Gastroesophageal sphincter (tissue), 4 donors: Measurements from ENCODE around the gene NEUROD4. TPM values are rescaled to one million over a fixed set of nuclear protein-coding genes. Genes with fewer than 3 reads are reported as not detected.

ENCODE experiments used
- ATAC-seq: fragments of 150-250 bp; one replicate; pipeline ENCODE4 v1.9.1; 2016; ENCODE audit warnings: mild to moderate bottlenecking, moderate library complexity
- H3K27ac ChIP-seq, 4 donors: fragments of 200-600 bp; sonication (generic) in 3 of 4; 1 replicate in 3 of 4; 2 replicates in 1 of 4; pipeline ENCODE4 v1.5.1; 2016 to 2019
- H3K27me3 ChIP-seq: fragments of 200-600 bp; sonication (generic); one replicate; pipeline ENCODE4 v1.5.1; 2019
- H3K36me3 ChIP-seq, 2 donors: fragments of 200-600 bp; sonication (generic); one replicate each; pipeline ENCODE4 v1.5.1; 2019; ENCODE audit warnings: control low read depth in 1 of 2
- H3K4me1 ChIP-seq, 3 donors: fragments of 200-600 bp; sonication (generic); 1 replicate in 2 of 3; 2 replicates in 1 of 3; pipeline ENCODE4 v1.5.1; 2016 to 2019; ENCODE audit warnings: control low read depth in 2 of 3
- H3K4me3 ChIP-seq, 2 donors: fragments of 200-600 bp; sonication (generic); one replicate each; pipeline ENCODE4 v1.5.1; 2019; ENCODE audit warnings: mild to moderate bottlenecking in 1 of 2, moderate library complexity in 1 of 2
- H3K9me3 ChIP-seq, 3 donors: fragments of 200-600 bp; sonication (generic); one replicate each; pipeline ENCODE4 v1.5.1; 2017 to 2019; ENCODE audit warnings: control low read depth in 2 of 3
- EP300 ChIP-seq: sonication (generic); formaldehyde crosslinking; IDR thresholded peaks from one replicate; pipeline ENCODE4 v1.6.1; 2017; ENCODE audit warnings: antibody characterized with exemption, mild to moderate bottlenecking
- POLR2A ChIP-seq, 2 donors: fragments of 450-650 bp; IDR thresholded peaks; one replicate each; pipeline ENCODE4 v1.6.1; 2017; ENCODE audit warnings: antibody characterized with exemption in 2 of 2, mild to moderate bottlenecking in 2 of 2, moderate library complexity in 1 of 2
- POLR2AphosphoS5 ChIP-seq: sonication (generic); formaldehyde crosslinking; IDR thresholded peaks from one replicate; pipeline ENCODE4 v1.6.1; 2017; ENCODE audit warnings: antibody characterized with exemption
- WGBS, 2 donors: methylation state at CpG; one replicate each; pipeline ENCODE4 v1.1.5; 2018; ENCODE audit warnings: low coverage in 1 of 2; 5-methylcytosine and 5-hydroxymethylcytosine counted together
- total RNA-seq, 4 donors: library from RNA; depleted of rRNA; stranded (reverse); fragments of >200 nt; gene quantifications; one replicate each; pipeline ENCODE4 v1.1.0, GENCODE V29; 2016
- TF ChIP-seq, protein P1 (sequence below), 4 experiments: fragments of 200-600 bp in 2 of 4; fragments of 450-650 bp in 2 of 4; sonication (generic) in 1 of 4; IDR thresholded peaks; one replicate each; pipeline ENCODE4 v1.5.1; 2017 to 2019; ENCODE audit warnings: antibody characterized with exemption in 4 of 4, mild to moderate bottlenecking in 2 of 4, moderate library complexity in 2 of 4

The NEUROD4 gene
- total RNA-seq, 4 donors from 2014 or later: not detected

DNA sequence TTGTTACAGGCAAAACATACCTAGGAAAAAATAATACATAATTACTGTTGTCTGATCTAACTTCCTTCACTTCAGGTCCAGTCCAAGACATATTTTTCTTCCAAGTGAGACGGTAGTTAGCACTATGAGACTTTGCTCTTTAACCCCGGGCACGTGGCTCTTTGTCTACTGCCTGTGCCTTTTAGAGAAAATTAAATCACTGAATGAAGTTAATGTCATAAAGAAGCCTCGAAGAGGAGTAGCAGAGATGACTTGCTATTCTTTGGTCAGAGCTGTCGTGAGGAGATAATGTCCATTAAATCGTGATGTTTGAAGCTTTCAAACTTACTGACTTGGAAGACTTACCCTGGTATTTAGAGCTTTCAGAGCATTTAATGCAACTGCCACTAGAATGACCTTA, 43.9 kb upstream of the NEUROD4 start:
- Histone ChIP-seq H3K27ac (no peak overlapping the region), H3K36me3 (no peaks in the 10 kb centered on the region), H3K9me3 (no peaks in the 10 kb centered on the region), H3K27me3 (peaks cover 3% of the 10 kb centered on the region), H3K4me3 (no peak overlapping the region), H3K4me1 (no peaks in the 10 kb centered on the region)
- ATAC-seq: no peak
- 48 to 55% methylated on average over 6 of the region's 6 CpGs for WGBS, 2 donors
- no peak for TF ChIP-seq POLR2AphosphoS5
- no peak for TF ChIP-seq POLR2A (IDR thresholded peaks at IDR 0.05)
- TF ChIP-seq, protein P1, sequence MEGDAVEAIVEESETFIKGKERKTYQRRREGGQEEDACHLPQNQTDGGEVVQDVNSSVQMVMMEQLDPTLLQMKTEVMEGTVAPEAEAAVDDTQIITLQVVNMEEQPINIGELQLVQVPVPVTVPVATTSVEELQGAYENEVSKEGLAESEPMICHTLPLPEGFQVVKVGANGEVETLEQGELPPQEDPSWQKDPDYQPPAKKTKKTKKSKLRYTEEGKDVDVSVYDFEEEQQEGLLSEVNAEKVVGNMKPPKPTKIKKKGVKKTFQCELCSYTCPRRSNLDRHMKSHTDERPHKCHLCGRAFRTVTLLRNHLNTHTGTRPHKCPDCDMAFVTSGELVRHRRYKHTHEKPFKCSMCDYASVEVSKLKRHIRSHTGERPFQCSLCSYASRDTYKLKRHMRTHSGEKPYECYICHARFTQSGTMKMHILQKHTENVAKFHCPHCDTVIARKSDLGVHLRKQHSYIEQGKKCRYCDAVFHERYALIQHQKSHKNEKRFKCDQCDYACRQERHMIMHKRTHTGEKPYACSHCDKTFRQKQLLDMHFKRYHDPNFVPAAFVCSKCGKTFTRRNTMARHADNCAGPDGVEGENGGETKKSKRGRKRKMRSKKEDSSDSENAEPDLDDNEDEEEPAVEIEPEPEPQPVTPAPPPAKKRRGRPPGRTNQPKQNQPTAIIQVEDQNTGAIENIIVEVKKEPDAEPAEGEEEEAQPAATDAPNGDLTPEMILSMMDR (IDR thresholded peaks at IDR 0.05): no peak
- TF ChIP-seq EP300: no peak

DNA sequence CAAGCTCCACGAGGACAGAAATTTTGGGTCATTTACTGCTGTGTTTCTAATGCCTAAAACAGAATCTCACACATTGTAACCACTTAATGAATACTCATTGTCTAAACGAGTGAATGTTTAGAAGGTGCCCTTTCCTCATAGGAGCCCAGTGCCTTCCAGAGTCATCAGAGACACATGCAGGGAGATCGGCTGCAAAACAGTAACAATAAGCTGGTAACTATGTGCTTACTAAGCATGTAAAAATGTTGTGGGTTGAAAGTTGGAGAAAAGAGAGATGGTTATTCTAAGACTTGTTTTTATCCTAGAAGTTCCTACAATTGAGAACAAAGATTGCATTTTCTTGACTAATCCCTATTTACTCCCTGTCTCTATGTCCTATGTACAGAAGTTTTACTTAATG, 42.6 kb upstream of the NEUROD4 start:
- no peak overlapping the region for H3K27ac ChIP-seq

DNA sequence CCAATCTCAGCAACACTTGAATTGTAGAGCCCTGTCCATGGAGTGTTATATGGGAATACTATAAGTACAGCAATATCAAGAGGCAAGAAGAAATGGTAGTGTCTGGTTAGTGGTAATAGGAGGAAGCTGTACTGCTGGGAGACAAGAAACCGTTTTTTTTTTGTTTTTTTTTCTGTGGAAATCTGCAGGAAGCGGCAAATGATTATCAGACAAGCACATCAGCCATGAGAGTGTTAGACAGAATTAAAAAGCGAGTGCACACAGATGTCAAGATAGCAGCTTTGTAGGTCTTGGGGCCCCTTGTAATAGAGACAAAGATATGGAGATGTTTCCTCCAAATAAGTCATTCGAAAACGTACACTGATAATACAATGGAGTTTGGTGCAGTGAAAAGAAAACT, 41.9 kb upstream of the NEUROD4 start:
- WGBS, 2 donors: 69 to 75% methylated on average over 4 to 5 of the region's 5 CpGs

More for the DNA sequence above, 42.6 kb upstream of the NEUROD4 start:
- Histone ChIP-seq H3K36me3 (no peaks in the 10 kb centered on the region), H3K4me1 (no peaks in the 10 kb centered on the region), H3K27me3 (peaks cover 3% of the 10 kb centered on the region), H3K9me3 (no peaks in the 10 kb centered on the region), H3K4me3 (no peak overlapping the region)
- ATAC-seq: no peak
- WGBS, 2 donors: 23 to 26% methylated on average over 3 of the region's 3 CpGs
- TF ChIP-seq POLR2AphosphoS5 (no peak), EP300 (no peak)
- TF ChIP-seq, protein P1 (IDR thresholded peaks at IDR 0.05): no peak

DNA sequence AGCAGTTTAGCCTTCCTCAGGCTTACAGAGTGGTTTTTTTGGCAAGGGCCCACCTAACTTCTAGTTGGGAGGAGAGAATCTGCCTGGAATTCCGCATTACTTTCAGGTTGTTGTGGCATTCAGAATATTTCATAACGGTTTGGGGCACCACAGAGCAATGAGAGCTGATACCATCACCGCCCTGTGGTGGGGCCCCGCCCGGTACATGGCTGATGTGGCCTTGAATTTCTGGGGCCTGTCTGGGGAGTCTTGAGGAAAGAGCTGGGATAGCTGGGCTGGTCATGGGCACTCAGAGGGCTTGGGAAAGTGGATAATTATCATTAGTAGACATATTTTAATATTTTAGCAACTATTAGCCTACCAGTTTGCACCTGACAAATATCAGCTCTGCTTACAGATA, 39.4 kb upstream of the NEUROD4 start:
- Histone ChIP-seq H3K4me3 (no peak overlapping the region), H3K36me3 (no peaks in the 10 kb centered on the region), H3K27me3 (peaks cover 3% of the 10 kb centered on the region), H3K27ac (no peak overlapping the region), H3K9me3 (no peaks in the 10 kb centered on the region), H3K4me1 (no peaks in the 10 kb centered on the region)
- ATAC-seq: no peak
- WGBS, 2 donors: 60 to 80% methylated on average over 1 of the region's 5 CpGs
- no peak for TF ChIP-seq EP300
- TF ChIP-seq POLR2AphosphoS5: no peak
- TF ChIP-seq, protein P1 (IDR thresholded peaks at IDR 0.05): no peak
- TF ChIP-seq POLR2A (IDR thresholded peaks at IDR 0.05): no peak

More for the DNA sequence above, 41.9 kb upstream of the NEUROD4 start:
- TF ChIP-seq POLR2AphosphoS5 (no peak), POLR2A (IDR thresholded peaks at IDR 0.05) (no peak), EP300 (no peak)
- TF ChIP-seq, protein P1 (IDR thresholded peaks at IDR 0.05): no peak
- Histone ChIP-seq H3K9me3 (no peaks in the 10 kb centered on the region), H3K4me3 (no peak overlapping the region), H3K27me3 (peaks cover 3% of the 10 kb centered on the region), H3K4me1 (no peaks in the 10 kb centered on the region), H3K36me3 (no peaks in the 10 kb centered on the region), H3K27ac (no peak overlapping the region)
- no peak for ATAC-seq

DNA sequence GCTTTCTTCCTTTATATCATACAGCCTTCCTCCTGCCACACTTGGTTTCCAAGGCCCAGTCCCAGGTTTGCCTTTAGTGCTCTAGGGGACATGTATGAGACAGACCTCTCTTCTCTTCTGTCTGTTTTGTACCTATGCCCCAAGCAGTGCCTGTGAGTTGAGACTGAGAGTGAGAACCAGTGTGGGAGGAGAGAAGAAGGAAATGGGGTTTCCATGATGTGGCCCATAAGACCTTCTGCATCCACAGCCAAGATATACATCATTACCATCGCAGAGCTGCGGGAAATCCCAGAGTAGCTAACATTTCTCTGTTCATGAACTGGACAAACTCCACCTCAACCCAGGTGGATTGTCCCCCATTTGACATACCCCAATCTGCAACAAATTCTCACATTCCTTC, 38.0 kb upstream of the NEUROD4 start:
- TF ChIP-seq POLR2AphosphoS5 (no peak), POLR2A (IDR thresholded peaks at IDR 0.05) (no peak), EP300 (no peak)
- TF ChIP-seq, protein P1 (IDR thresholded peaks at IDR 0.05): no peak
- no peaks in the 10 kb centered on the region for H3K36me3 ChIP-seq
- no peaks in the 10 kb centered on the region for H3K4me1 ChIP-seq
- H3K4me3 ChIP-seq: no peak overlapping the region
- WGBS, 2 donors: 88% methylated on average over 2 of the region's 2 CpGs; no CpG with 5 or more reads in 1 of the 2 donors
- H3K27me3 ChIP-seq: peaks cover 3% of the 10 kb centered on the region
- ATAC-seq: no peak
- H3K27ac ChIP-seq: no peak overlapping the region
- H3K9me3 ChIP-seq: no peaks in the 10 kb centered on the region
